NCI-H187 (cell line): Measurements from ENCODE around the gene ZNF213.
A peak's percentile ranks its signal among the peaks of the same experiment; 100 is the strongest.

Experiments
- DNase-seq, 2 experiments: peaks; one replicate each; lab custom pipeline; 2025; lab: John Stamatoyannopoulos, UW

The ZNF213 gene

DNA sequence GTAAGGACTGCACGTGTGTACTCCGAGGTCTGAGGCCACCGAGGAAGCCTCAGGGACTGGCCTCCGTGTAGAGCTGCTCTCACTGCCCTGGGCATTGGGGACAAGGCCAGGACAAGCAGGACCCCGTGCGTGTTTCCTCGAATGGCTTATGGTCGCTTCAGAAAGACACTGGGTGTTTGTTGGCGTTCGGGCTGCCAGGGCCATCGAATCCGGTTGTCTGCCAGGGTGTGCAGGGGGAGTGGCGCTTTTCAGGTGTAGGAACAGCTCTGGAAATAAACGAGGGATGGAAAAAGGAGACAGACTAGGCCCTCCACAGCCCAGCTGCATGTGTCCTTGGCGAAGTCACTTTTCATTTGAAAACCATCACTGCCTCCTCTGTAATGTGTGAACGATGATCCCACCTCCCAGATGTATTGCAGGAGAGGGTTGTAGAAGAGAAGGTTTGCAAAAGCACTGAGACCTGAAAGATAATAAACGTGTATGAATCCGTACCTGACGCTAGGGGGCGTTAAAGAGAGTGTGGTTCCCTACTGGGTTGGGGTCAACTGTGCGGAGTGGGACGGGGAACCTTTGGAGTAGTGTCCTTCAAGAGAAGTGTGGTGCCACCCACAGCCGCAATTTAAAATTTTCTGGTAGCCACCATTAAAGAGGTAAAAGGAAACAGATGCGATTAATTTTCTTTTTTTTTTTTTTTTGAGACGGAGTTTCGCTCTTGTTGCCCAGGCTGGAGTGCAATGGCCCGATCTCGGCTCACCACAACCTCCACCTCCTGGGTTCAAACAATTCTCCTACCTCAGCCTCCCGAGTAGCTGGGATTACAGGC lies 33.6 kb upstream of the ZNF213 start:
- DNase-seq = no peak

DNA sequence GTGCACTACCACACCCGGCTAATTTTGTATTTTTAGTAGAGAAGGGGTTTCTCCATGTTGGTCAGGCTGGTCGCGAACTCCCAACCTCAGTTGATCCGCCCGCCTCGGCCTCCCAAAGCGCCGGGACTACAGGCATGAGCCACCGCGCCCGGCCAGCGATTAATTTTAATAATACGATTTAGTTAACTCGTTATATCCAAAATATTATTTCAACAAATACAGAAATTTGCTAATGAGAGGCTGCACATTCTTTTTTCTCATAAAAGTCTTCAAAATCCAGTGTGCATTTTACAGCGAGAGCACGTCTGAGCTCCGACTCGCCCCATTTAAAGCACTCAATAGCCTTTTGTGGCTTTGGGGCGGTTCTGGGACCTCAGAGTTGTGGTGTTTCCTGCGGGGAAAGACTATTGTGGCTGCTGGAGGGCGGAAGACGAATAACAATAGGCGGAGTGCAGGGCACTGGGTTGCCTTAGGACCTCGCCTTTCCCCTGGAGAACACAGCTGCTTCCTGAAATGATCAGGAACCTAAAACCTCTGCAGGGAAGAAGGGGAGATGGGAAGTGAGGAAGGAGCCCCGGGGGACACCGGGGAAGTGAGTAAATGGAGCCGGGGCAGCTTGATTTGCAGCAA lies 32.9 kb upstream of the ZNF213 start:
- peak; percentile 49 to 77 for DNase-seq

DNA sequence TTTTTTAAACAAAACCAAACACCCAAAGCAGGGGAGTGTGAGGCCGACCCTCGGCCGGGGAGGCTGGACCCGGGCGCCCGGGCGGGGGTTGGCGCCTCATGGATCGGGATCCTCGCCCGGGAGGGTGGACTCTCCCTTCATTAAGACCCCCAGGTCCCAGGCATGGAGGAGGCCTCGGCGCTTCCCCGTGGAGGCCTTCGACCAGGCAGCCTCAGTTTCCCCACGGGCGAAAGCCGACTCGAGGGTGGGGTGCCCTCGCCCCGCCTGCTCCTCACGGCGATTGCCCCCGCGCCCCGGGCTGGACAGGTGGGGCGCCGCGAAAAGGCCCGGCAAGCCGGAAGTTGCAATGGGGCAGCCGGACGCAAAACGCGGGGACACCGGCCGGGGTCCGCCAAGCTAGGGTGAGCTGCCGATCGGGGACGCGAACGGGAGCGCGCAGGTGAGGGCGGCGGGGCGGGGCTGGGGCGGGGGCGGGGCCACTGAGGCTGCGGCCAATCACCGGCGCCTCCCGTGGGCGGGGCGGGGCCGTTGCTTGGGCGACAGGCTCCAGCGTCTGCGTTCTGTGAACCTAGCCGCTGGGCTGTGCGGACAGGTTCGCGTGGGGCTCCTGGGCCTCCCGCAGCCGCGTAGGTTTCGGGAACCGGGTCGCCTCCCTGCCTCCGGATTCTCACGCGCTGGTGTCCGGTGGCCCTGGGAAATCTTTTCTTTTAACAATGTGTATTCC lies 28.5 kb upstream of the ZNF213 start:
- DNase-seq = peak; percentile 94 to 98

DNA sequence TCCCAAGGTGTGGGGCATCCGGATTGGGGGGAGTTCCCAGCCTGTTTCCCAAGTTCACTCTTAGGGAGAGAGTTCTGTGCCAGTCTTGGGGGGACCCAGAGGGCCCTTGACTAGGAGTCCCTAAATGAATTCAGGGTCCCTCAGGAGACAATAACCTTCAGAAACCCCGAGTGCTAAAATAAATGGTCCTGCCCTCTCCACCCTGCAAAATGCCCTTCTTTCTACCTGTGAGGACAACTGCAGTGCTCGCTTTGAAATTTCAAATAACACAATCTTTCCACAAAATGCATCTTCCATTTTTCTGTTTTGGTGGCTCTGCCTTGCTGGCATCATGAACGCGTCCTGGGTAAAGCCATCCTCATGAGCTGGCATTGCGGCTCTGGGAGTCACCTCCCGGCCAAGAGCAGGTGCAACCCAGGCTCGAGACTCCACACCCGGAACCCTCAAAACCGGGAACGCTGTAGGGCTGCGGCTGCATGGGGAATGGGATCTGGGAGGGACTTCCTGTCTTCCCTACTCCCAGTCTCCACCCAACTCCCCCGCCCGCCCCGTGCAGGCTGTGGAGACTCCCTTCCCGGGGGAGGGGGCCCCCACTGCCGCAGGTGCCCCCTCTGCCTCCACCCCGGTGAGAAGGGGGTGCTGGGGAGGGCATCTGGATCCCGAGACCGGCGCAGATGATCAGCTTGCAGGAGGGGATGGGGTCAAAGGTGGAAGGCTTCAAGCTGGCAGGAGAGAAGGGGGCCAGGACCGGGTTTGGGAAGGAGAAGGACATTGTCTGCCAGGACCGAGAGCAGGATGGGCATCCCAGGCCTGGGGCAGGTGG lies 22.6 kb upstream of the ZNF213 start, which contains the start of gene ZNF205:
Gene ZNF205, plus strand, starts transcription at position 529 of the 823 bp plus-strand sequence. CDS start 845 bp downstream, outside the sequence.
- DNase-seq = peak; percentile 83 to 88

DNA sequence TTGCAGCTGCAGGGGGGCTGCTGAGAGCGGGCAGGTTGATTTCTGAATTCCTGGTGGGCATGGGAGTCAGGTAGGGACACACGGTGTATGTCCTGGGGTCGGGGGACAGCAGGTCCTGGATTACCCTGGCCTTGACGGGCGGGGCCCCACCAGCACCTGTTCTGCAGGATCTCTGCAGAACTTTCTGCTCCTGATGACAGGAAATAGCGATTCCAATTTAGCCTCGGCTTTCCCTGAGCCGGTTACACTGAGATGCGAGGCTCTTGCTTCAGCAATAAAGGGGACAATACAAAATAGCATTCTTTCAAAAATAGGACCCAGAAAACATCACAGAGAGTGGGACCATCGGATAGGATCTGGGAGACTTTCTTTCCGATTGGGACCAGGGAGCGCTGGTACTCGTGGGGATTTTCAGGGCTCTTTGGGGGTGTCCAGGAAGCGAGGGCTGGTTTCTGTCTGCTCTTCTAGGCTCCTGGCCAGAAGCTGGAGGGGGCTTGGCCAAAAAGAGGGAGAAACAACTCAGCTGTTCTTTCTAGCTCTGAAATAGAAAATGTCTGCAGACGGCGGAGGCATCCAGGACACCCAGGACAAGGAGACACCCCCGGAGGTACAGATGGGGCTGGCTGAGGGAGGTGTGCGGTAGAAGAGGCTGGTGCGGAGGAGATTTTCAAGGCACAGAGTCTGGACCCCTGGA lies 21.8 kb upstream of the ZNF213 start:
- DNase-seq = no peak

DNA sequence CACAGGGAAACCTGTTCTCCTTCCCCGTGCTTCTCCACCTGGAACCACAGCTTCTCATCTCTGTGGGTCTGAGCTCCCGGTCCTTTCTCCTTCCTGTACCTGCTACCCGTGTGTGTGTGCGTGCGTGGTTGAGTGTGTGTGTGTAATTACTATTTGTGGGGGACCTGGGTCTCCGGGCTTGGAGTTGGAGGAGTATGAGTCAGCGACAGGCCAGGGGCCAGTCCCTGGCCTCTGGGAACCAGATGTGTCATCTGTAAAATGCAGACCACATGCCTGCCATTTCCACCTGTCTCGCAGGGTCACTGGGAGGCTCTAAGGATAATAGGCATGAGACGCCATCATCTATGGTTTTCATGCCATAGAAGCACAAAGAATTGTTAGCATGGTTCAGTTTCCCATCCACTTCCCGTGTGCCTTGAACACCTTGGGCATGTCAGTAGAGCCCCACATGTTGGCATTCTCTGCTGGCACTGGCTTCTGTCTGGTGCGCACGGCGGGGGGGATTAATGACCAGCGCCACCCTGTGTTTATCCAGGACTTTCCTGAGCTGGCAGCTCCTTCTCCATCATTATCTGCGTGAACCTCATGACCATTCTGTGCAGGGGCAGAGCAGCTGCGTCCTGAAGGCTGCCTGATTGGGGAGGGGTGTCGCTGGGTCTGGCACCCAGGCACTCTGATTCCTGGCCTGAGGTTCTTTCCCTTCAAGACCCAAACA lies 20.9 kb upstream of the ZNF213 start:
- DNase-seq = no peak

DNA sequence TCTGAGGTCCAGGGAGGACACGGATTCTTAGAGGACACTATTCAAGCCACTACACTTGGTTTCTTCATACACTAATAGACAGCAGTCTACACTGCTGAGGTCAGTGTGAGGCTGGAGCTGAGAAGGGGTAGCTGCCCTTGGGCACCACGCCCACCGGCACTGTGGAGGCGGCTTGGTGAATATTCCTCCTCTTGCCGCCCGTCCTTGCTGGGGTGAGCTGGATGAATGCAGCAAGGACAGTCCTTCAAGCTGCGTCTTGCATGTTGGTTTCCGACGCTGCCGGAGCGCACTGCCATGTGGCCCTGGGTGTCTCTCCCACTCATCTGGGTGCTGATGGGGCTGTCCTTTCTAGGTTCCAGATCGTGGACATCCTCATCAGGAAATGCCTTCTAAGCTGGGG lies 19.8 kb upstream of the ZNF213 start:
- no peak for DNase-seq

DNA sequence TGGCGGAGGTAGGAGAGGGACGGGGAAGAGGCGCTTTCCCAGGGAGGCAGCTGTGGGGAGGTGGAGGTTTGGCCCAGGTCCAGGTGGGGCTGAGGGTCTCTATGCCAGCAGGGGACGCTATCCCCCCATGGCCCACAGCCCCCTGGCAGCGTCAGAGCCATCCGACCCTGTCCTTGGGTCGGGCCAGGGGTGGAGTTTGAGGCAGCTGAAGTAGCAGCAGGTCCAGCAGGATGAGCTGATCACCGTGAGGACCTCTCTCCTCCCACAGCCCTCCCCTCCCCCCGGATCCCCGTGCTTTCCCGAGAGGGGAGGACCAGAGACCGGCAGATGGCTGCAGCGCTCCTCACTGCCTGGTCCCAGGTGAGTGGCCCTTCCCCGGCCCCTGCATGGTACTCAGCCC lies 19.3 kb upstream of the ZNF213 start:
- DNase-seq = no peak

DNA sequence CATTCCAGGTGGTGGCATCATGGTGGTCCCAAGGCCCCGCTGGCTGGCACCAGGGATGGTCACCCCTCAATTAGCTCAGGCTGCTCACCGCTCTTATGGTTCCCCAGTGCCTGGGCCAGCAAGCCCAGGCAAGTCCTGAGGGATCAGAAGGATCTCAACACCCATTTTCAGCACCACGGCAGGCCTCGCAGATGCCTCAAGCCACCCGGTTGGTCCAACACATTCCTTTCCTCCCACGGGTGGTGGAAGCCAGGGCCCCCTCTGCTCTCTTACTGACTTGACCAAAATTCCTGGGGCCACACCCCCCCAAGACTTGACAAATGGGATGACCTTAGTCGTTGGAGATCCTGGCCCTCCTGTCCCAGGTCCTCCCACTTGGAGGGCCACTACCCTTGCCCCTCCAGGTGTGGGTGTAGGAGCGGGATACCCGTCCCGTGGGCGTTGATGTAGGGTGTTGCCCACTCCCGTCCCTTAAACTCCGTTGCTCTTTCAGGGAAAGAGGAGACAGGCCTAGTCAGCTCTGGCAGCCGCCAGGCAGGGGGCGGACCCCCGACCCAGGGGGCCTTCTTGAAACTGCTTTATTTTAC lies 16.5 kb upstream of the ZNF213 start:
- DNase-seq = no peak

DNA sequence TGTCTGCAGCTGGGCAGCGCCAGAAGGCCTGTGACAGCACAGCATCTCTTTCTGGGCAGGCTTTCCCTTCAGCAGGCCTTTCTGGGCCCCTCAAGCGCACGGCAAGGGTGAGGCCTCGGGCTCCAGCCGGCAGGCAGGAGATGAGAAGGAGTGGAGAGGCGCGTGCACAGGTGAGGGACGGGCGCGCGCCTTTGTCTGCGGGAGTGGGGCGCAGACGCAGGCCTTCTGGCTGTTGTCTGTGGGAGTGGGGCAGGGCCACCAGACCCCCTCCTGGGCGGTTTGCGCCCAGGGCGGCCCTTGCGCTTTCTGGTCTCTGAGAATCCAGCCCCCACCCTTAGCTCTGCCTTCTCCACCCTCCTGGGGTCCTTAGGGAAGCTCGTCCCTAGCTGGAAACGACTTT lies 16.0 kb upstream of the ZNF213 start:
- DNase-seq = no peak

DNA sequence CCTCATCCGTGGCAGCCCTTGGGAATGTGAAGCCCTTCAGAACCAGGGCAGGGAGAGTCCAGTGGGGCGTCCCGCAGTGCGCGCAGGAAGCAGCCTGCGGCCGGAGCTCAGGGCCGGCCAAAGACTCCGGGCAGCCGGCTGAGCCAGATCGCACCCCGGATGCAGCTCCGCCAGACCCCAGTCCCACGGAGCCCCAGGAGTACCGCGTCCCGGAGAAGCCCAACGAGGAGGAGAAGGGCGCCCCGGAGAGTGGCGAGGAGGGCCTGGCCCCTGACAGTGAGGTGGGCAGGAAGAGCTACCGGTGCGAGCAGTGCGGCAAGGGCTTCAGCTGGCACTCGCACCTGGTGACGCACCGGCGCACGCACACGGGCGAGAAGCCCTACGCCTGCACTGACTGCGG lies 15.5 kb upstream of the ZNF213 start:
- DNase-seq = no peak

DNA sequence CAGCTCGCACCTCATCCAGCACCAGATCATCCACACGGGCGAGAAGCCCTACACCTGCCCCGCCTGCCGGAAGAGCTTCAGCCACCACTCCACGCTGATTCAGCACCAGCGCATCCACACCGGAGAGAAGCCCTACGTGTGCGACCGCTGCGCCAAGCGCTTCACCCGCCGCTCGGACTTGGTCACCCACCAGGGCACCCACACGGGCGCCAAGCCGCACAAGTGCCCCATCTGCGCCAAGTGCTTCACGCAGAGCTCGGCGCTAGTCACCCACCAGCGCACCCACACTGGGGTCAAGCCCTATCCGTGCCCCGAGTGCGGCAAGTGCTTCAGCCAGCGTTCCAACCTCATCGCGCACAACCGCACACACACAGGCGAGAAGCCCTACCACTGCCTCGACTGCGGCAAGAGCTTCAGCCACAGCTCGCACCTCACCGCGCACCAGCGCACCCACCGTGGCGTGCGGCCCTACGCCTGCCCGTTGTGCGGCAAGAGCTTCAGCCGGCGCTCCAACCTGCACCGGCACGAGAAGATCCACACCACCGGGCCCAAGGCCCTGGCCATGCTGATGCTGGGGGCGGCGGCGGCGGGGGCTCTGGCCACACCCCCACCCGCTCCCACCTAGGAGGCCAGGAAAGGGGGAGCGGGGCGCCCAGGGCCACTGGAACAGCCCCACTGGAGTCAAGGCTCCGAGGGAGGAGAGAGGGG lies 15.0 kb upstream of the ZNF213 start:
- DNase-seq = no peak

DNA sequence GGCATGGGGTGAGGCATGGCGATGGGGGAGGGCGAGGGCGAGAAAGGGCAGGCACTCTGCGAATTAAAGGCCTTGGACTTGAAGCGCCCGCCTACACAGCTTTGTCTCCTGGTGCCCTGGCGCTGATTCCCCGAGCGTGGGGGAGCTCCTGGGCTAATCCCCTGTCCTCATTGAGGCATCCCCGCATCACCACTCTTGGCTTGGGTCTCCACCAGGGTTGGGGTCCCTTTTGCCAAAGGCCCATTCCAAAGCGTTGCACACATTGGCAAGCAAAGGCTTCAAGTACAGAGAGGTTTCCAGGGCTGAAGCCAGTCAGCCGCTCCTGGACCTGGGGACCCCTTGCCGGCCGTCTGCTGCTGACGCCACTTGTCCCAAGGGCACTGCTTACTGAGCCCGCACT lies 14.4 kb upstream of the ZNF213 start:
- DNase-seq = no peak

DNA sequence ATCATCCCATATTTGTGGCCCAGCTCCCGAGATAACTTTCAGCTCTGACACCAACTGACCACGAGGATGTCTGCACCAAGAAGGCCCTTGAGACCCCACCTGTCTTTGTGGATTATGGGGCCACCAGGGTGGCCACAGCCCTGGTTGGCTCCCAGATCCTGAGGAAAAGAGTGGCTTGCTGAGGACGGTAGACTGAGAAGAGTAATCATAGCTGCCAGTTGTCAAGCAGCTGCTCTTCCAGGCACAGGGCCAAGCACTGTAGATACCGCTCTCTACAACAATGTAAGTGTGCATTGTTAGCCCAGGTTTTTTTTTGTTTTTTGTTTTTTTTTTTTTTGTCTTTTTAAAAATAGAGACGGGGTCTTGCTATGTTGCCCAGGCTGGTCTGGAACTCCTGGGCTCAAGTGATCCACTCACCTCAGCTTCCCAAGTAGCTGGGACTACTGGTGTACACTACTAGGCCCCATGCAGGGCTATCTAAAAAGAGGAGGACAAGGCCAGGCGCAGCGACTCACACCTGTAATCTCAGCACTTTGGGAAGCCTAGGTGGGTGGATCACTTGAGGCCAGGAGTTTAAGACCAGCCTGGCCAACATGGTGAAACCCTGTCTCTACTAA lies 12.9 kb upstream of the ZNF213 start:
- no peak for DNase-seq

DNA sequence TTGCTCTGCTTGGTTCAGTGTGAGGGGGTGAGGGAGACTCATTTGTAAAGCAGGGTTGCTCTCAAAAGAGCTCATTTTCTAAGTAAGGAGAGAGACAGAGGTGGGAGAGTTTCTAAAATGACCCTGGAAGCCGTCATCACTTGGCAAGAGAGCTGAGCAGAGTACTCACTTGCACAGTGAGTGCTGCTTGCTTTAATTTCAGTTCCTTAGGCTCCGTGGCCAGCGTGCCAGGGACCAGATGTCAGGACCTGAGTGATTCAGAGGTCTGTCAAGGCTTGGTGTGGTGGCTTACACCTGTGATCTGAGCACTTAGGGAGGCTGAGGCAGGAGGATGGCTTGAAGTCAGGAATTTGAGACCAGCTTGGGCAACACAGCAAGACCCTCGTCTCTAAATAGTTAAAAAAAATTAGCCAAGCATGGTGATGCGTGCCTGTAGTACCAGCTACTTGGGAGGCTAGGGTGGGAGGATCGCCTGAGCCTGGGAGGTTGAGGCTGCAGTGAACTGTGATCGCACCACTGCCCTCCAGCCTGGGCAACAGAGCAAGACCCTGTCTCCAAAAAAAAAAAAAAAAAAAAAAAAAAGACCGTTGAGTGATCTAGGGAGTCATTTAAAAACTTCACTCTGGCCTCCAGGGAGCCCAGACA lies 11.8 kb upstream of the ZNF213 start:
- DNase-seq = no peak

DNA sequence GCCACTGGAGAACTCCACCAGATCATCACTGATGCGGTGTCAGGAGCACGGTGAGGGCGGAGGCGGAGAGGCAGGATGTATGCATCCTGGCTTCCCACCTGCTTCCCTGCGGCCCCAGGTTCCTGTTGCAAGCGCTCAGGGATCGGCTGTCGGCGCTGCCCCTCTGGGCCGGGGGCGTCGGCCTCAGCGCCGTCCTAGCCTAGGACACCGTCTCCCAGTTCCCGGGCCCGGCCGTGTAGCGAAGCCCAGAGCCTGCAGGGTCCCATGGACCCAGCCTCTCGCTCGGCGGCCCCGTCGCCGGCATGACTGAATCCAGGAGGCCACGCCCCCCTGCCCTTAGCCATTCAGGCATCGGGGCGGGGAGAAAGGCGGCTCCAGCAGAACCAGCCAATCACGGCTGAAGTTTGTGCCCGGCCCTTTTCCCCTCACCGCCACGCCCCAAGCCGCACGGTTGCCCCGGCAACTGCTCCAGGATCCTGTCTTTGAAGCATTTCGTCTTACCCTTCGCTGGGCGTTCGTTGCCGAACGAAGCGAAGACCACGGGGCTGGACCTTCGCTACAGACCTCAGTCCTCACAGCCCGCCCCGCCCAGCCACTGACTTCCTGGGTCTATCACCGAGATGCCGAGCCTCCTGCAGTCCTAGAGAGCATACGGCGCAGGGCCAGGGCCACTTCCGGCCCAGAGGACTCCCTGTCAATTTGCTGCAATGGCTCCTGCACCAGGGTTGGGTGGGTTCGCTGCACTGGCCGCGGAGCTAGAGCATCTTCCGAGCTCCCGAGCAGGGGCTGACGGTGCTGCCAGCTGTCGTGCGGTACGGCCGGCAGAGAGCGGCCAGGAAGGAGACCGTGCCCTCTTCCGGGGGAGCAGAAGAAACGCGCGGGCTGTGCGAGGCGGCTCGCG lies 10.6 kb upstream of the ZNF213 start:
- peak; percentile 97 to 99 for DNase-seq

DNA sequence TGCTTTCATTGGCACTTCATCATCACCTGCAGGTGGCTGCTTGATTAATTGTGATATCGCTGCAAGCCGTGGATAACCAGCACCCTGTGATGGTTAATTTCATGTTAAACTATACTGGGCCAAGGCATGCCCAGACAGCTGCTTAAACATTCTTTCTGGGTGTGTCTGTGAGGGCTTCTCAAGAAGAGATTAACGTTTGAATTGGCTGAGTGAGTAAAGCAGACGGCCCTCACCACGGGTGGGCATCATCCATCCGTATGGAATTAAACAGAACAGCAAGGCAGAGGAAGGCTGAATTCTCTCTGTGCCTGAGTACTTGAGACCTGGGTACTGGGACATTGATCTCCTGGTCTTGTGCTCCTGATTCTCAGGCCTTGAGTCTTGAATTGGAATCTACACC lies 7.1 kb upstream of the ZNF213 start:
- DNase-seq = peak; percentile 45 to 80
